ENCODE data around the gene ZCCHC7. TPM values are rescaled to one million over a fixed set of nuclear protein-coding genes. Genes with fewer than 3 reads are reported as not detected.

The ZCCHC7 gene
- total RNA-seq, 2 donors from 2014 or later = 21.2 to 22.7 TPM

- no peaks in the 10 kb centered on the region for H3K36me3 Mint-ChIP-seq (ENCODE audit: low read depth)
- WGBS, 2 experiments (ENCODE audit: insufficient coverage in 1 of 2, insufficient read length in 1 of 2) = 100% methylated on average over 1 of the region's 1 CpG; no CpG with 5 or more reads in 1 of the 2 experiments
- no peak for DNase-seq
- no peaks in the 10 kb centered on the region for H3K4me1 ChIP-seq (ENCODE audit: control insufficient read depth, insufficient read depth, low read length)
- H3K9me3 ChIP-seq (ENCODE audit: control insufficient read depth, low read length) = no peaks in the 10 kb centered on the region
- H3K27ac Mint-ChIP-seq = peak overlapping the region; percentile 41
- no peaks in the 10 kb centered on the region for H3K9me3 Mint-ChIP-seq
- no peak overlapping the region for H3K9ac ChIP-seq (ENCODE audit: extremely low read depth, low read length, poor library complexity, severe bottlenecking)
- H3K27me3 ChIP-seq (ENCODE audit: control insufficient read depth, insufficient read depth, low read length, poor library complexity, severe bottlenecking) = no peaks in the 10 kb centered on the region
- no peaks in the 10 kb centered on the region for H3K4me1 Mint-ChIP-seq
- no peak for TF ChIP-seq CTCF (conservative IDR thresholded peaks at IDR 0.05)
- no peak overlapping the region for H3K27ac ChIP-seq (ENCODE audit: low read depth, low read length)
- no peak overlapping the region for H3K4me3 ChIP-seq (ENCODE audit: low read length)
- no peaks in the 10 kb centered on the region for H3K36me3 ChIP-seq (ENCODE audit: control insufficient read depth, insufficient read depth, low read length)
- no peaks in the 10 kb centered on the region for H3K27me3 Mint-ChIP-seq (ENCODE audit: insufficient read depth)
- H3K4me3 Mint-ChIP-seq = no peak overlapping the region
Measured at GRCh38 chr9:37097294-37097693, 23.1 kb upstream of the ZCCHC7 start.

GRCh38 chr9:37100327-37100726 lies 20.0 kb upstream of the ZCCHC7 start:
- Histone ChIP-seq H3K9me3 (ENCODE audit: control insufficient read depth, low read length) (no peaks in the 10 kb centered on the region), H3K36me3 (ENCODE audit: control insufficient read depth, insufficient read depth, low read length) (no peaks in the 10 kb centered on the region), H3K27me3 (ENCODE audit: control insufficient read depth, insufficient read depth, low read length, poor library complexity, severe bottlenecking) (no peaks in the 10 kb centered on the region), H3K9ac (ENCODE audit: extremely low read depth, low read length, poor library complexity, severe bottlenecking) (no peak overlapping the region), H3K27ac (ENCODE audit: low read depth, low read length) (no peak overlapping the region), H3K4me1 (ENCODE audit: control insufficient read depth, insufficient read depth, low read length) (no peaks in the 10 kb centered on the region), H3K4me3 (ENCODE audit: low read length) (no peak overlapping the region)
- no peak for TF ChIP-seq CTCF (conservative IDR thresholded peaks at IDR 0.05)
- H3K36me3 Mint-ChIP-seq (ENCODE audit: low read depth) = no peaks in the 10 kb centered on the region
- H3K27me3 Mint-ChIP-seq (ENCODE audit: insufficient read depth) = no peaks in the 10 kb centered on the region
- H3K4me1 Mint-ChIP-seq = no peaks in the 10 kb centered on the region
- DNase-seq = peak; percentile 61
- no peaks in the 10 kb centered on the region for H3K9me3 Mint-ChIP-seq
- no peak overlapping the region for H3K4me3 Mint-ChIP-seq
- WGBS, 2 experiments (ENCODE audit: insufficient coverage in 1 of 2, insufficient read length in 1 of 2) = 40 to 57% methylated on average over 1 to 2 of the region's 2 CpGs
- H3K27ac Mint-ChIP-seq = no peak overlapping the region

GRCh38 chr9:37100741-37101140 lies 19.6 kb upstream of the ZCCHC7 start:
- Histone ChIP-seq H3K27me3 (ENCODE audit: control insufficient read depth, insufficient read depth, low read length, poor library complexity, severe bottlenecking) (no peaks in the 10 kb centered on the region), H3K9me3 (ENCODE audit: control insufficient read depth, low read length) (no peaks in the 10 kb centered on the region), H3K36me3 (ENCODE audit: control insufficient read depth, insufficient read depth, low read length) (no peaks in the 10 kb centered on the region), H3K9ac (ENCODE audit: extremely low read depth, low read length, poor library complexity, severe bottlenecking) (no peak overlapping the region), H3K27ac (ENCODE audit: low read depth, low read length) (no peak overlapping the region), H3K4me3 (ENCODE audit: low read length) (no peak overlapping the region), H3K4me1 (ENCODE audit: control insufficient read depth, insufficient read depth, low read length) (no peaks in the 10 kb centered on the region)
- no peak for TF ChIP-seq CTCF (conservative IDR thresholded peaks at IDR 0.05)
- no peaks in the 10 kb centered on the region for H3K9me3 Mint-ChIP-seq
- H3K4me1 Mint-ChIP-seq = no peaks in the 10 kb centered on the region
- H3K4me3 Mint-ChIP-seq = no peak overlapping the region
- no peak for DNase-seq
- no peak overlapping the region for H3K27ac Mint-ChIP-seq
- no peaks in the 10 kb centered on the region for H3K27me3 Mint-ChIP-seq (ENCODE audit: insufficient read depth)
- WGBS, 2 experiments (ENCODE audit: insufficient coverage in 1 of 2, insufficient read length in 1 of 2) = 87% methylated on average over 2 of the region's 2 CpGs; no CpG with 5 or more reads in 1 of the 2 experiments
- no peaks in the 10 kb centered on the region for H3K36me3 Mint-ChIP-seq (ENCODE audit: low read depth)

Data from endodermal cell (in vitro differentiated cells).